ENCODE measurements around the gene EYA2.

Gene EYA2

DNA sequence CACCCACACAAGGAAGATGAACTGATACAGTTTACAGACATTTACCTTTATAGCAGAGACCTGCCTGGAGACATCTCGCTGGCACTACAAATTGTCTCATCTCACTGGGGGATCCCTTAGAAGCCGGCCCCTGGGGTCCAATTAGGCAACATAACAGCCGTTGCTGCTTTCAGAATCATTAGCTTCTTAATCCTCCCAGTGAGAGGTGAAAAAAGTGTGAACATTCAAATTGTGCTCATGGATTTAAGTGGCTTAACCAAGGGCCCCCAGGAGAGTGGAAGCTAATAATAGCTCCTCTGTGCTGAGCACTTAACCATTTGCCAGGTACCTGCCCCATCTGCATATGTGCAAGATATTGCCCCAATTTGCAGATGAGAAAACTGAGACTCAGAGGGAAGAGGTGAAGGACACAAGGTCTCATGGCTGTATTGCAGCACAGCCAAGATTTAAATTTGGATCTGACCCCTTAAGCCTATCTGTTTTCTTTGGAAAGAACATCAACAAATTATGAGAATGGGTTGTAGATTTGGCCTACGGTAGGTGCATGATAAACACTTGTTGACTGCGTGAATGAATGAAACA is 101.0 kb downstream of the EYA2 start:
- Histone ChIP-seq H3F3A (ENCODE audit: low read depth) (no peaks in the 10 kb centered on the region), H3K4me2 (ENCODE audit: low read depth, low read length, poor library complexity, severe bottlenecking) (no peak overlapping the region), H3K4me3 (ENCODE audit: low read length, poor library complexity, severe bottlenecking) (no peak overlapping the region), H3K9me3 (ENCODE audit: insufficient read depth, low read depth, low read length) (no peaks in the 10 kb centered on the region), H2AFZ (ENCODE audit: low read length) (no peak overlapping the region), H3K4me1 (ENCODE audit: insufficient read depth, low read length, poor library complexity, severe bottlenecking) (no peaks in the 10 kb centered on the region), H3K9ac (ENCODE audit: low read depth, low read length, poor library complexity, severe bottlenecking) (no peak overlapping the region), H4K20me1 (ENCODE audit: insufficient read depth, low read length, poor library complexity, severe bottlenecking) (no peaks in the 10 kb centered on the region), H3K79me2 (ENCODE audit: insufficient read depth, low read length) (no peaks in the 10 kb centered on the region), H3K36me3 (ENCODE audit: insufficient read depth, low read length) (no peaks in the 10 kb centered on the region), H3K9me2 (replicated peaks; ENCODE audit: low read depth, low read length) (no peaks in the 10 kb centered on the region), H3K27me3 (ENCODE audit: insufficient read depth, low read length, poor library complexity, severe bottlenecking) (no peaks in the 10 kb centered on the region)
- no peak for TF ChIP-seq EZH2phosphoT487 (IDR thresholded peaks at IDR 0.05; ENCODE audit: borderline replicate concordance)
- TF ChIP-seq CTCF (conservative IDR thresholded peaks at IDR 0.05; ENCODE audit: low read length) = no peak

GRCh38 chr20:46997187-46997586 is 102.5 kb downstream of the EYA2 start:
- Histone ChIP-seq H3K36me3 (ENCODE audit: insufficient read depth, low read length) (no peaks in the 10 kb centered on the region), H3K79me2 (ENCODE audit: insufficient read depth, low read length) (no peaks in the 10 kb centered on the region), H3K27me3 (ENCODE audit: insufficient read depth, low read length, poor library complexity, severe bottlenecking) (no peaks in the 10 kb centered on the region)

DNA sequence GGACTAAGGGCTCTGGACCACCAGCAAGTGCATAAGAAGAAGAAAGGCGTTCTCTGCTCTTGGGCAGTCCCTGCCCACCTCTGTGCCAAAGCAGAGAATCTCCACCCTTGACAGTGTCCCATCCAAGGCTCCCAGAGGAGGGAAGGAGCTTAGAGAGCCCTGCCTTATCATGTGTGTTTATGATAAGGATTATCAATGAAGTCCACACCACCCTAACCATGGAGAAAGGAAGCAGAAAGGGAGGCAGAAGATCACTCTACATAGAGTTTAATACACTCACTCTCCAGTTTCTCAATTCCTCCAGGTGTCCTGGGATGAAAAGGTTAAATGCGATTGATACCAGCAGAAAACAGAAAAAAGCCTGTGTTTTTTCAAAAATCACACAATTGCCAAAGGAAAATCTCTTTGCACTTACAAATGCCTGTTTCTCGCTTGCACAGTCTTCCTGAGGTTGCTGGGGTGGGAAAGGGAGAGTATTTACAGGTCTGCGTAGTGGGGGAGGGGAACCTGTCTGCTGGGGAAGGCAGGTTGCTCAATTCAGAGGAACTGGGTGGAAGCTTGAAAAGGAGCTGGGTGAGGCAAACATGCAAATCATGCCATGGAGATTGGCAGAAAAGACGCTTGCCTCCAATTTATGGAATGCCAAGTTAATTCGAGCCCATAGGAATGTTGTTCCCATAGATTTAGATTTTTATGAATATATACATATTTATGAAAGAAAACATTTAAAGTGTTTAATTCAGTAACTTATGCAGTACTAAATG is 104.0 kb downstream of the EYA2 start:
- Histone ChIP-seq H3K9ac (ENCODE audit: low read depth, low read length, poor library complexity, severe bottlenecking) (no peak overlapping the region), H3K36me3 (ENCODE audit: insufficient read depth, low read length) (no peaks in the 10 kb centered on the region), H3K27me3 (ENCODE audit: insufficient read depth, low read length, poor library complexity, severe bottlenecking) (no peaks in the 10 kb centered on the region), H3K4me1 (ENCODE audit: insufficient read depth, low read length, poor library complexity, severe bottlenecking) (no peaks in the 10 kb centered on the region), H3K9me2 (replicated peaks; ENCODE audit: low read depth, low read length) (no peaks in the 10 kb centered on the region), H4K20me1 (ENCODE audit: insufficient read depth, low read length, poor library complexity, severe bottlenecking) (no peaks in the 10 kb centered on the region), H3K79me2 (ENCODE audit: insufficient read depth, low read length) (no peaks in the 10 kb centered on the region), H2AFZ (ENCODE audit: low read length) (no peak overlapping the region), H3K4me2 (ENCODE audit: low read depth, low read length, poor library complexity, severe bottlenecking) (no peak overlapping the region), H3F3A (ENCODE audit: low read depth) (no peaks in the 10 kb centered on the region), H3K9me3 (ENCODE audit: insufficient read depth, low read depth, low read length) (no peaks in the 10 kb centered on the region), H3K4me3 (ENCODE audit: low read length, poor library complexity, severe bottlenecking) (no peak overlapping the region)
- TF ChIP-seq CTCF (conservative IDR thresholded peaks at IDR 0.05; ENCODE audit: low read length) (no peak), EZH2phosphoT487 (IDR thresholded peaks at IDR 0.05; ENCODE audit: borderline replicate concordance) (no peak)

More at GRCh38 chr20:46997187-46997586, 102.5 kb downstream of the EYA2 start:
- no peaks in the 10 kb centered on the region for H4K20me1 ChIP-seq (ENCODE audit: insufficient read depth, low read length, poor library complexity, severe bottlenecking)
- no peaks in the 10 kb centered on the region for H3F3A ChIP-seq (ENCODE audit: low read depth)
- no peaks in the 10 kb centered on the region for H3K9me3 ChIP-seq (ENCODE audit: insufficient read depth, low read depth, low read length)
- no peaks in the 10 kb centered on the region for H3K4me1 ChIP-seq (ENCODE audit: insufficient read depth, low read length, poor library complexity, severe bottlenecking)
- H3K9me2 ChIP-seq (replicated peaks; ENCODE audit: low read depth, low read length) = no peaks in the 10 kb centered on the region
- no peak overlapping the region for H3K4me3 ChIP-seq (ENCODE audit: low read length, poor library complexity, severe bottlenecking)
- no peak overlapping the region for H3K9ac ChIP-seq (ENCODE audit: low read depth, low read length, poor library complexity, severe bottlenecking)
- no peak overlapping the region for H2AFZ ChIP-seq (ENCODE audit: low read length)
- no peak for TF ChIP-seq CTCF (conservative IDR thresholded peaks at IDR 0.05; ENCODE audit: low read length)
- TF ChIP-seq EZH2phosphoT487 (IDR thresholded peaks at IDR 0.05; ENCODE audit: borderline replicate concordance) = no peak
- no peak overlapping the region for H3K4me2 ChIP-seq (ENCODE audit: low read depth, low read length, poor library complexity, severe bottlenecking)

All from Loucy (cell line).